PC-9 (cell line): Measurements from ENCODE around the gene DYNLL2.

Experiments used
- CTCF ChIP-seq: fragments of 200-600 bp; sonication (generic); conservative IDR thresholded peaks from 2 replicates; pipeline ENCODE4 v1.6.1; 2017; ENCODE audit warnings: mixed run types, antibody characterized with exemption, mild to moderate bottlenecking, moderate library complexity
- EZH2 ChIP-seq: fragments of 200-600 bp; sonication (generic); IDR thresholded peaks from 2 replicates; pipeline ENCODE4 v1.8.0; 2017; ENCODE audit warnings: antibody characterized with exemption, low read depth

GRCh38 chr17:58049533-58049932 is 33.7 kb upstream of the DYNLL2 start:
- TF ChIP-seq CTCF, result no peak
- no peak for TF ChIP-seq EZH2
